H9 (cell line): Measurements from ENCODE around the gene BANF1. TPM values are rescaled to one million over a fixed set of nuclear protein-coding genes. Genes with fewer than 3 reads are reported as not detected.

Source experiments
- DNase-seq: peaks from one replicate; pipeline ENCODE4 v3.0.0-alpha.2; 2017
- H2AFZ ChIP-seq: one replicate; pipeline ENCODE4 v1.6.1; 2013; ENCODE audit warnings: mild to moderate bottlenecking, low read length, control low read depth, moderate library complexity
- H2AK5ac ChIP-seq: 2 replicates; pipeline ENCODE4 v1.6.1; 2013; ENCODE audit warnings: low read length, control low read depth, mixed read lengths; ENCODE audit not compliant: insufficient read length
- H2BK120ac ChIP-seq: one replicate; pipeline ENCODE4 v1.6.1; 2013; ENCODE audit warnings: low read depth, mild to moderate bottlenecking, low read length, control low read depth, inconsistent platforms; ENCODE audit not compliant: poor library complexity, severe bottlenecking
- H2BK12ac ChIP-seq: 2 replicates; pipeline ENCODE4 v1.6.1; 2013; ENCODE audit warnings: low read length, control low read depth, mixed read lengths, low read depth; ENCODE audit not compliant: insufficient read length
- H2BK15ac ChIP-seq: 2 replicates; pipeline ENCODE4 v1.6.1; 2013; ENCODE audit warnings: low read depth, low read length, control low read depth
- H2BK20ac ChIP-seq: one replicate; pipeline ENCODE4 v1.6.1; 2013; ENCODE audit warnings: low read depth, mild to moderate bottlenecking, low read length, control low read depth, inconsistent platforms; ENCODE audit not compliant: poor library complexity, severe bottlenecking
- H2BK5ac ChIP-seq: 2 replicates; pipeline ENCODE4 v1.6.1; 2013; ENCODE audit warnings: low read length, control low read depth, mixed read lengths; ENCODE audit not compliant: insufficient read length
- H3K14ac ChIP-seq: 2 replicates; pipeline ENCODE4 v1.6.1; 2013; ENCODE audit warnings: low read length, control low read depth; ENCODE audit not compliant: insufficient read depth
- H3K18ac ChIP-seq: 2 replicates; pipeline ENCODE4 v1.6.1; 2013; ENCODE audit warnings: low read depth, mild to moderate bottlenecking, mixed read lengths, low read length, control low read depth; ENCODE audit not compliant: insufficient read length
- H3K23ac ChIP-seq: 2 replicates; pipeline ENCODE4 v1.6.1; 2013; ENCODE audit warnings: low read length, control low read depth, mixed read lengths, low read depth; ENCODE audit not compliant: insufficient read length
- H3K23me2 ChIP-seq: 2 replicates; pipeline ENCODE4 v1.6.1; 2013; ENCODE audit warnings: low read depth, mild to moderate bottlenecking, mixed read lengths, low read length, control low read depth; ENCODE audit not compliant: insufficient read length, poor library complexity, severe bottlenecking
- H3K27ac ChIP-seq: 2 replicates; pipeline ENCODE4 v1.5.1; 2013; ENCODE audit warnings: low read length, control low read depth, mixed read lengths, low read depth; ENCODE audit not compliant: insufficient read length
- H3K27me3 ChIP-seq: 2 replicates; pipeline ENCODE4 v1.6.1; 2013; ENCODE audit warnings: low read length, control low read depth, inconsistent platforms; ENCODE audit not compliant: insufficient read depth
- H3K4ac ChIP-seq: 2 replicates; pipeline ENCODE4 v1.6.1; 2013; ENCODE audit warnings: low read depth, mild to moderate bottlenecking, control low read depth, inconsistent platforms, low read length, moderate library complexity
- H3K4me1 ChIP-seq: 2 replicates; pipeline ENCODE4 v1.6.1; 2013; ENCODE audit warnings: low read length, control low read depth, inconsistent platforms; ENCODE audit not compliant: insufficient read depth
- H3K4me2 ChIP-seq: 2 replicates; pipeline ENCODE4 v1.6.1; 2013; ENCODE audit warnings: low read length, control low read depth, mixed read lengths; ENCODE audit not compliant: insufficient read length, insufficient read depth
- H3K56ac ChIP-seq: 2 replicates; pipeline ENCODE4 v1.6.1; 2013; ENCODE audit warnings: low read depth, mild to moderate bottlenecking, mixed read lengths, low read length, control low read depth; ENCODE audit not compliant: insufficient read length
- H3K79me1 ChIP-seq: 2 replicates; pipeline ENCODE4 v1.6.1; 2013; ENCODE audit warnings: low read depth, mild to moderate bottlenecking, moderate library complexity, low read length, control low read depth, inconsistent platforms; ENCODE audit not compliant: insufficient read depth, poor library complexity, severe bottlenecking
- H3K79me2 ChIP-seq: 2 replicates; pipeline ENCODE4 v1.6.1; 2013; ENCODE audit warnings: low read length, control low read depth, inconsistent platforms; ENCODE audit not compliant: insufficient read depth
- H3K9ac ChIP-seq: 2 replicates; pipeline ENCODE4 v1.6.1; 2013; ENCODE audit warnings: low read length, control low read depth, mixed read lengths; ENCODE audit not compliant: insufficient read length; ENCODE audit errors: extremely low read depth
- H3K9me3 ChIP-seq: one replicate; pipeline ENCODE4 v1.6.1; 2013; ENCODE audit warnings: low read depth, low read length, inconsistent platforms; ENCODE audit not compliant: control insufficient read depth
- H3T11ph ChIP-seq: one replicate; pipeline ENCODE4 v1.6.1; 2013; ENCODE audit warnings: mild to moderate bottlenecking, low read length, control low read depth, inconsistent platforms
- H4K20me1 ChIP-seq: one replicate; pipeline ENCODE4 v1.6.1; 2013; ENCODE audit not compliant: control insufficient read depth, insufficient read length, insufficient read depth
- H4K5ac ChIP-seq: 2 replicates; pipeline ENCODE4 v1.6.1; 2013; ENCODE audit warnings: low read depth, mild to moderate bottlenecking, mixed read lengths, low read length, control low read depth; ENCODE audit not compliant: insufficient read length
- H4K8ac ChIP-seq: replicated peaks from 2 replicates; pipeline ENCODE4 v1.6.1; 2013; ENCODE audit warnings: low read length, control low read depth, mixed read lengths, low read depth; ENCODE audit not compliant: insufficient read length
- H4K91ac ChIP-seq: 2 replicates; pipeline ENCODE4 v1.6.1; 2013; ENCODE audit warnings: low read depth, mild to moderate bottlenecking, moderate library complexity, mixed read lengths, low read length, control low read depth; ENCODE audit not compliant: insufficient read length
- H3K27ac Mint-ChIP-seq, 3 experiments: 2 replicates in 2 of 3; 3 replicates in 1 of 3; pipeline ENCODE4 v1.8.0; 2020 to 2021; ENCODE audit warnings: mixed read lengths in 3 of 3, mild to moderate bottlenecking in 1 of 3, moderate library complexity in 1 of 3
- H3K27me3 Mint-ChIP-seq: 2 replicates; pipeline ENCODE4 v1.8.0; 2021; ENCODE audit warnings: low read depth, mild to moderate bottlenecking, moderate library complexity, mixed read lengths
- H3K36me3 Mint-ChIP-seq, 3 experiments: 2 replicates in 2 of 3; 3 replicates in 1 of 3; pipeline ENCODE4 v1.8.0; 2020 to 2021; ENCODE audit warnings: low read depth in 3 of 3, mixed read lengths in 3 of 3; ENCODE audit not compliant: insufficient read depth in 1 of 3
- H3K4me1 Mint-ChIP-seq, 2 experiments: 2 replicates each; pipeline ENCODE4 v1.8.0; 2020; ENCODE audit warnings: mixed read lengths in 2 of 2
- H3K4me3 Mint-ChIP-seq, 2 experiments: 2 replicates in 1 of 2; 3 replicates in 1 of 2; pipeline ENCODE4 v1.8.0; 2020 to 2021; ENCODE audit warnings: mild to moderate bottlenecking in 2 of 2, mixed read lengths in 2 of 2, moderate library complexity in 1 of 2
- H3K9me3 Mint-ChIP-seq, 2 experiments: 2 replicates in 1 of 2; 3 replicates in 1 of 2; pipeline ENCODE4 v1.8.0; 2020; ENCODE audit warnings: mild to moderate bottlenecking in 2 of 2, mixed read lengths in 2 of 2, moderate library complexity in 1 of 2
- WGBS: extraction: QIAGEN DNeasy Blood & Tissue Kit; methylation state at CpG from one replicate; pipeline ENCODE4 v1.1.7; 2013; ENCODE audit warnings: missing lambda C conversion rate, low lambda C conversion rate, mixed read lengths; ENCODE audit not compliant: insufficient read length; ENCODE audit errors: extremely low coverage; 5-methylcytosine and 5-hydroxymethylcytosine counted together
- total RNA-seq: library from RNA; stranded (reverse); gene quantifications from 2 replicates; pipeline ENCODE4 v1.2.1, GENCODE V29; 2021
- TF ChIP-seq, protein P1 (sequence below): fragments of 200-600 bp; sonication (generic); conservative IDR thresholded peaks from 3 replicates; pipeline ENCODE4 v1.8.0; 2021; ENCODE audit warnings: antibody characterized with exemption, mild to moderate bottlenecking

BANF1 gene
- total RNA-seq, 1 experiment from 2014 or later = 346 TPM

DNA sequence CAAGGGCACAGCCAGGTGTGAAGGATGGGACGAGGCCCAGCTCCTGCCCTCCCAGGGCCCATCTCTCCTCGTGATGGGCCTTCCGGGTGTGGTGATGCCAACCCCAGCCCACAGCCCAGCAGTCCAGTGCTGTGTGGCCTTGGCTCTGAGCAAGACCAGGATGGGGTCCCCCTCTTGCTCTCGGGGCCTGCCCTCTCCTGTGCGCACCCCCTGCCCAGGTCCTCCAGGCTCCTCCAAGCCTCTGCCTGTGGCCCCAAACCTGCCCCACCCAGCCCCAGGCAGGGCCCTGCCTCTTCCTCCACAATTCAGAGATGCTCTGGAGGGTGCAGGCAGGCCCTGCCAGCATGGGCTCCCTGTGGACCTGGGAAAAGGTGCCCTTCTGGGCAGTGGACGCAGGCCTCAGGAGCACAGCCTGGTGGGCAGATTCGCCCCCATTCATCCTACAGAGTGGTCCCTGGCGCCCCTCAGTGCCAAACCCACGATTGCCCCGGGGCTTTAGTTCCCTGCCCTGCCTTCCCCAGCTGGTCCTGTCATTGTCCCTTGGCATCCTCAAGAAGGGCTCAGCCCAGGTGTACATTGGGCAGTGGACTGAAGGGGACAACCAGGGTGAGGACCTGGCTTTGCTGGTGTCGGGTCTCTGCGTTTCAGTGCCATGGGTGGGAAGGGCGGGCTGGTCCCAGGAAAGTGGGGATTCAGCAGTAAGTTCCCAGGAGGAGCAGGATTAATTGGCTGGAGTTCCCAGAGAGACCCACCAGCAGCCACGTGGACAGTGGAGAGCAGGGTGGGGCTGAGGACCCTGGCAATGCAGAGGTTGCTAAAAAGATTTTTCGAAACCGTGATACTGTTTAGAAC, 20.1 kb upstream of the BANF1 start:
- Histone ChIP-seq H3K23me2 (no peaks in the 10 kb centered on the region), H2AFZ (no peak overlapping the region), H4K8ac (no peak overlapping the region), H3K56ac (no peak overlapping the region), H3K18ac (no peak overlapping the region), H2BK12ac (no peak overlapping the region), H4K20me1 (no peaks in the 10 kb centered on the region), H2BK20ac (no peak overlapping the region), H2AK5ac (no peak overlapping the region), H3K23ac (no peak overlapping the region), H4K5ac (no peak overlapping the region), H3K79me1 (no peaks in the 10 kb centered on the region), H3K4me1 (no peaks in the 10 kb centered on the region), H3K9ac (no peak overlapping the region), H4K91ac (no peak overlapping the region), H3K4ac (no peak overlapping the region), H3T11ph (no peak overlapping the region), H3K27me3 (no peaks in the 10 kb centered on the region), H2BK15ac (no peak overlapping the region), H2BK5ac (no peak overlapping the region), H3K9me3 (no peaks in the 10 kb centered on the region), H3K27ac (no peak overlapping the region), H3K14ac (no peak overlapping the region; the same call in 1 of the 2 replicates), H3K4me2 (no peak overlapping the region), H2BK120ac (no peak overlapping the region), H3K79me2 (no peaks in the 10 kb centered on the region)
- Mint-ChIP-seq H3K4me3 (no peak overlapping the region), H3K9me3 (no peaks in the 10 kb centered on the region), H3K27ac (no peak overlapping the region), H3K36me3 (peaks cover 9 to 21% (median 20%) of the 10 kb centered on the region in 3 experiments; a peak in 6 of 7 replicates), H3K27me3 (no peaks in the 10 kb centered on the region; the same call in 1 of the 2 replicates), H3K4me1 (no peaks in the 10 kb centered on the region)
- TF ChIP-seq, protein P1, sequence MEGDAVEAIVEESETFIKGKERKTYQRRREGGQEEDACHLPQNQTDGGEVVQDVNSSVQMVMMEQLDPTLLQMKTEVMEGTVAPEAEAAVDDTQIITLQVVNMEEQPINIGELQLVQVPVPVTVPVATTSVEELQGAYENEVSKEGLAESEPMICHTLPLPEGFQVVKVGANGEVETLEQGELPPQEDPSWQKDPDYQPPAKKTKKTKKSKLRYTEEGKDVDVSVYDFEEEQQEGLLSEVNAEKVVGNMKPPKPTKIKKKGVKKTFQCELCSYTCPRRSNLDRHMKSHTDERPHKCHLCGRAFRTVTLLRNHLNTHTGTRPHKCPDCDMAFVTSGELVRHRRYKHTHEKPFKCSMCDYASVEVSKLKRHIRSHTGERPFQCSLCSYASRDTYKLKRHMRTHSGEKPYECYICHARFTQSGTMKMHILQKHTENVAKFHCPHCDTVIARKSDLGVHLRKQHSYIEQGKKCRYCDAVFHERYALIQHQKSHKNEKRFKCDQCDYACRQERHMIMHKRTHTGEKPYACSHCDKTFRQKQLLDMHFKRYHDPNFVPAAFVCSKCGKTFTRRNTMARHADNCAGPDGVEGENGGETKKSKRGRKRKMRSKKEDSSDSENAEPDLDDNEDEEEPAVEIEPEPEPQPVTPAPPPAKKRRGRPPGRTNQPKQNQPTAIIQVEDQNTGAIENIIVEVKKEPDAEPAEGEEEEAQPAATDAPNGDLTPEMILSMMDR = no peak
- no peak for DNase-seq
- WGBS = no CpG with 5 or more reads among the region's 16 CpGs
